ENCODE data around the gene STEAP1B.

STEAP1B gene

DNA sequence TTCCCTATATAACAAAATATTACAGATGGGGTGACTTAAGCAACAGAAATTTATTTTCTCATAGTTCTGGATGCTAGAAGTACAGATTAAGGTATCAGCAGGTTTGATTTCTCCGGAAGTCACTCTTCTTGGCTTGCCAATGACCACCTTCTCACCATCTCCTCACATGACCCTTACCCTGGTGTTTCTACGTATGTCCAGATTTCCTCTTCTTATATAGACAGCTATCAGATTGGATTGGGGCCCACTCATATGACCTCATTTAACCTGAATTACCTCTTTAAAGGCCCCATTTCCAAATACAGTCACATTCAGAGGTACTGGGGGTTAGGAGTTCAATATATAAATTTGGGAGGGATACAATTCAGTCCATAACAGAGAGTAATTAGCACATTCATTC lies 126.1 kb downstream of the STEAP1B start:
- in situ Hi-C loops (cut with MboI; ENCODE audit: low sequenced_read_pairs): no loop called here

DNA sequence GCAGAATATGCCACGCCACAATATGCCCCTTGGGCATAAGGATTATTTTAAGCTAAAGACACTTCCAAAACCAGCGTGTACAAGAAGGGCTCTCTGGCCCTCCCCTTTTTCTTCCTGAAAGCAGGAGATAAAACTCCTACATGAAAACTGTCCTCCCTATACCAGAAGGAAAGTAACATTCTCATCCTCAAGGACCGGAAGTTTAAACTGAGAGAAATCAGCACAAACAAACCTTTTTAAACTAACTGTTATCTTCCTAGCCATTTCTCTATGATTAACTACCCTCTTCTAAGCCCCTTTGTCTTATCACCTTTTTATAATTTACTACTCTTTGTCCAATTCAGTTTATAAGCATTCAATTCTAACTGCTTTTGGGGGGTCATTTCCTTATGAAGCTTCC lies 126.6 kb downstream of the STEAP1B start:
- in situ Hi-C loops (cut with MboI; ENCODE audit: low sequenced_read_pairs): no loop called here

DNA sequence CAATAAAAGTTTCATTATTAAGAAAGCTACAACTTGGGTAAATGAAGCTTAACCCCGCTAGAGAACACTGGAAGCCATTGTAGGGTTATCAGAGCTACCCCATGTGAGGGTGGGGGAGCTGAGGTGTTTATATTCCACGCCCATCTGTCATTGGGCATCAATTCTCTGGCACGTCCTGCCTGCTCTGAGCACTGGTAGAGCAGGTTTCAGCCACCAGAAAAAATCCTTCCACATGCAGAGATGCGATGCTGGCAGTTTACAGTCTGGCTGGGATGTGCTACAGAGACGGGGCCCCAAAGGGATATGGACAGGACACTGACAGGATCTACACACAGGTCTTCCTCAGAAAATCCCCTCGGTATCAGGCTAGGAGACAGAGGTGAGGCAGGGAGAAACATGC lies 127.1 kb downstream of the STEAP1B start:
- in situ Hi-C loops (cut with MboI; ENCODE audit: low sequenced_read_pairs): no loop called here

DNA sequence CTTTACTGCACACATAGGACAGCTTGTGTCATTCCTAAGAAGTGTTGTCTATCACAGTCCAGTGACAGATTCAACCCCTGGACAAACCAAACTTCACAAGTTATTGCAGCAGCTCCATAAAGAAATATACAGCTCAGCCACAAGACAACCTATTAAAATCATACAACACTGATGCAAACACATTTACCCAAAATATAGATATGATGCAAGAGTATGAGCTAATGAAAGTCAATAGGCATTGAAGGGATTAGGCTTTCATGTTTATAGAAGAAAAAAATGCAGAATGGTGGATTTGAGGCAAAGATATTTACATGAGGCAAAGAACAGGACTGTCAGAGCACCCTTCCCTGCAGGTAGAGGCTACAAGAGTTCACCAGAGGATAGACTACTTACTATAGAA lies 128.1 kb downstream of the STEAP1B start:
- in situ Hi-C loops (cut with MboI; ENCODE audit: low sequenced_read_pairs): no loop called here

Measured in hTERT RPE-1 (cell line).